DMS153 treated with DMSO at 0.1 percent for 48 hours (cell line): ENCODE data around the gene MST1R.
A peak's percentile ranks its signal among the peaks of the same experiment; 100 is the strongest.

Source experiments
- DNase-seq: peaks from one replicate; lab custom pipeline; 2025; ENCODE audit not compliant: unreplicated experiment; lab: John Stamatoyannopoulos, UW

Gene MST1R

DNA sequence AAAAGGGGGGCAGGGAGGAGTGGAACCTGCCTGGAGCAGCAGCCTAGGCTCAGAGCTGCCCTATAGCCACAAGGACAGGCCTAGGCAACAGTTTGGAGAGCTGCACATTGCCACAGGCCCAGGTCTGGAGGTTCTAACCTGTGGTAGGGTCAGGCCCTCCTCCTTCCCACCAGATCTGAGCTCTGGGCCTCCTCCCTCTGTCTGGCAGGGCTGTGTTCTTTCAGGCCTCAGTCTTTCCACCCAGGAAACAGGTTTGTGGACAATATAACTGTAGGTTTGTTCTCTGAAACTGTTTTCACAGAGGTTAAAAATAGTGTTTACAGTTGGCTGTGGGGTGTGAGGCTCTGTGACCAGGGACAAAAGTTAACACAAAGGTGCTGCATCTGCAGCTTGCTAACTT, 25.0 kb downstream of the MST1R start:
- no peak for DNase-seq

DNA sequence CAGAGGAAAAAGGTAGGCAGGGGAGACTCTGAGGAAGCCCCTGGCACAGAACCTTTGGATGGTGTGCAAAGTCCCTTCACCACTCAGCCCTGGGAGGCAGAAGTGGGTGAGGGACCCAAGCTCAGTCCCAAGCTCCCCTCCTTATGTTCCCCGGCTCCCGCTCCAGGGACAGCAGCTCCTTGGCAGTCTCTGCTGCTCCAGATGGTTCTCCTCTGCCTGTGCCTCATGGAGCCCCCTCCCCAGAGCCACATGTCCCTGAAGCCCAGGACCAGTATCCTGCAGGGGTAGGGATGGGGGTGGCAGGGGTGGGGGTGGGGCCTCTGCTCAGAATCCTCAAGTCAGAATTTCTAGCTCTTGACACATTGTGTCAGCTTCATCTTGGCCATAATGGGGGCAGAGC, 26.0 kb downstream of the MST1R start:
- no peak for DNase-seq

DNA sequence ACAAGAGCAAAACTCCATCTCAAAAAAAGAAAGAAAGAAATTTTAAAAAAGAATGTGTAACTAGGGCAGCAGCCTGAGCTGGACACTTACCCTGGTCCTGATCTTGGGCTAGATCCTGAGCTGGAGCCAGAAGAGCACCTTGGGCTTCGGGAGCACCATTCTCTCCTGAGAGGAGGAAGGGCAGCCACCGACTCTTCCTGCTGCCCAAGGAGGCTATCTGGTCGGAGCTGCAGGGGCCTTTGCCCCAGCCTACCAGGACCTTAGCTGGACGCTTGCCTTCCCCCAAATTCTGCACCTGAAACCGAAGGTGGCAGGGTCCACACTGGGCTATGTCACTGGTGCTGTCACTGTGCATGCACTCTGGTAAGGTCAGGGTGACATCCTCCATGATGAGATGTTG, 27.1 kb downstream of the MST1R start:
- DNase-seq: no peak

DNA sequence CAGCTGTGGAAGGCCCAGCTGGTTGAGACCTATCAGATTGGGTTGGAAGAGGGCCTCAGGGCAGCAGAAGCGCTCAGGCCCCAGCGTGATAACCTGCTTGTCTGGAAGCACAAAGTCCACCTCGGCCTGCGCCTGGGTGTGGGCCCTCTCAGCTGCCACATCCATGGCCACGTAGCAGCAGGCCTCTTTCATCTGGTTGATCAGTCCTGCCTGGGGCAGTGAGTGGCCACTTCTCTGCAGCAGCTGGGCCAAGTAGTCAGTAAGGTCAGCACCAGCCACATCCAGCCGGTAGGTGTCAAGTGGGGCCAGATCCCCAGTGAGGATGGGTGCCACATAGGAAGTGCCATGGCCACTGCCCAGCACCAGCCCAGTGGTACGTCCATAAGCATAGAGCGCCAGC, 30.1 kb downstream of the MST1R start:
- DNase-seq: no peak

DNA sequence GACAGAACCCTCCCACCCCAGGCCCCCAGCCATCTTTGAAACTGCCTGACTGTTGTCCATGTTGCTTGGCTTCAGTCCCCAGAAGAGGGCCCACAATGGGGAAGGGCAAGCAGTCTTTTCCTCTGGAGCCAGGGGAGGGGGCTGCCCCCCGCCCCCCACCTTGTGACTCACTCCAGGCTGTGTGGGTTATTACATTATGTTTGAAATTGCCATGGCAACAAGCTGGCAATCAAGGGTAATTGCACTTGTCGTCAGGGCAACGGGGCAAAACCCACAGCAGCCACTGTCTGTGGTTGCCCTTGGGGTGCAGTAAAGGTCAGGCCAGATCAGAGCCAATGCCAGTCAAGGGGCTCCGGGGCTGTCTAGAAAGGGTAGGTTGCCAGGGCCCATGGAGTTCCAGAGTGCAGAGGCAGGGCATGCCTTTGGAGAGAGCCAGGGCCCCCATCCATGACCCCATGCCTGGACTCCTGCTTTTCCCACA, 30.8 kb downstream of the MST1R start:
- DNase-seq: no peak

DNA sequence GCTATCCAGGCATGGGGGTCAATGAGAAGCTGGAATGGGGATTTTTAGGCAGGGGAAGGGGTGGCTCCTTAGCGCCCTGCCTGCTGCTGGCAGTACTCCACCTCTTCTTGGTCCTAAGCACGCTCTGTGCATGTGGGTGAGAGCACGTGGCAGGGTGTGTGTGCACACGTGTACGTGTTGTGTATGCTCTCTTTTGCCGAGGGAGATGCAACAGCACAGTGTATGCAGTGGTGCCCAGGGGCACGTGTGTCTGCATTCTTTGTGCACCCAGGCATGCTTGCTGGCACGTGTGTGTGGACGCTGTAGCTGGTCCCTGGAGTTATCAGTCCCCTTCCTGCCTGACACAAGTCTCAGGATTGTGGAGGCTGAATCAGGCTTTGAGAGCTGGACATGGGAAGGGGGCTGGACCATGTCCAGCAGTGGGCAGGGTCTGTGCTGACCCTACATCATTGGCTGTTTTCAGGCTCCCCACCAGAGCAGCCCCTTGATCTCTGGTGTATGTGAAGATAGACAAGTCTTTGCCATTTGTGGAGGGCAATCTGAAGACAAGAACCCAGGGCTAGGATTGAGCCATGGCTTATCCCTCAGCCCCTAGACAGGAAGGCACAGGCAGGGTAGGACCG, 32.0 kb downstream of the MST1R start:
- no peak for DNase-seq

DNA sequence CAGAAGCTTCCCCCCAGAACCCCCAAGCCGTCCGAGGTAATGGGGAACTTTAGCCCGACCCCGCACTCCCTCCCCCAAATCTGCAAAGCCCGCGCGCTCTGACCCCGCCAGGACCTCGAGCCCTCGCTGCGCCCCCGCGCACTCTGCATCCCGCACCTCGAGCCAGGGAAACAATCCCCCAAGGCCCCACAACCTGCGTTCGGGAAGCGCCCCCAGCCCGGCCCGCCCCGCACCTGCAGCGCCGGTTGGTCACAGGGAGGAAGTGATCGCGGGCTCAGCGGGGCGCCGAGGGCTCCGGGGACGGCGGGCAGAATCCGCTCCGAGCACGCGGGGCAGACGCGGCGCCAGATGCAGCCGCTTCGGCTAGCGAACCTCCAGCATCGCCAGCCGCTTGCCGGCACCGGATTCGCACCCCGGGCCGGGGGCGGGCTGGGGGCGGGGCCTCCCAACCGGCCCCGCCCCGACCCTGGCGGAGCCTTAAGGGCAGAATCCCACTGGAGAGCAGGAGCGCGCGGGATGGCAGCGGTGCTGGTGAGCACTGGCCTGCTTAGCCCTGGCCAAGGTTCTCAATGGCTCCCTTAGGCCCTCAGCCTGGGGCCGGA, 34.0 kb downstream of the MST1R start, which contains the start of gene CAMKV:
Gene CAMKV (minus strand): TSS at position 382 of the 602 bp plus-strand sequence. CDS start 7,518 bp downstream, outside the sequence.
- DNase-seq: no peak

DNA sequence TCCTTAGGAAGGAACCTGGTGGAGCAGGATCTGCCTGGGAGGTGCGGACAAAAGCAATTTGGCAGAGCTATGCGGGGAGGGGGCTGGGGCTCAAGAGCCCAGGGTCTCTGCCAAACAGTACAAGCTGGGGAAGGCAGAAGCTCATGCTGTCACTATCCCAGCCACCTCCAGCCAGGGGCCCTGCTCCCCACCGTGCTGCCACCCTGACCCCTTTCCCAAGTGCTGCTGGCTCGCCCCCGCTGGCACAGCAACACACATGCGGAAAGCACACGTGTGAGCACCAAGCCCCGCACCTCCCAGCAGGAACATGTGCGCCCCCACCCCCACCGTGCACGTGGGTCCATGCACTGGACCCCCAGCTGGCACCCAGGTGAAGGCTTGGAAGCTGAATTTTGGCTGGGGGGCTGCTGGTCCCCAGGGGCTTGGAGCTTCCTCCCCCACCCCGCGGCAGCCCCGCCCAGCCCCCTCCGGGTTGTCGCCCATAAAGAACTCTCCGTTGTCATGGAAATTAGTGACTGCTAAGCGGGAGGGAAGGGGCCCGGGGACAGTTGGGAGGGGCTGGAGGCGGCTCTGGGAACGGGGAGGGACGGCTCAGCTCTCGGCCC, 34.7 kb downstream of the MST1R start:
- DNase-seq: no peak

DNA sequence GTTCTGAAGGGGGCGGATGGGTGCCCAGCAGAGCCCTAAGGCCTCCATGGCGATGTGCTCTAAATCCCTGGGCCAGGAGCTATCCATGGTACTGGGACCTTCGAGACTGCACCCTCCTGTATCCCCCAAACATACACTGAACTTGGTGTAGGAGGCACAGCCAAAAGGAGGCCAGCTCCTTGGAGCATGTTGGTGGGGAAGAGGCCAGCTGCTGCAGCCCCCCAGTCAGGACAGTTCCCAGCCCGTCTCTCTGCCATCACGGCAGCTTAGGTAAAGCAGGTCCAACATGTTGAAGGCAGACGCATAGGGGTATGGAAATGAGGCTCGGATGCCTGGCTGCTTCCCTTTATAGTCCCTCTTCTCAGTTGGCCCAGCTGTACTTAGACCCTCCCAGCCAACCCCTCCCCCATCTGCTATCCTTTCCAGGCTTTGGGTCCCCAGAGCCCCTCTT, 35.8 kb downstream of the MST1R start:
- DNase-seq: no peak

DNA sequence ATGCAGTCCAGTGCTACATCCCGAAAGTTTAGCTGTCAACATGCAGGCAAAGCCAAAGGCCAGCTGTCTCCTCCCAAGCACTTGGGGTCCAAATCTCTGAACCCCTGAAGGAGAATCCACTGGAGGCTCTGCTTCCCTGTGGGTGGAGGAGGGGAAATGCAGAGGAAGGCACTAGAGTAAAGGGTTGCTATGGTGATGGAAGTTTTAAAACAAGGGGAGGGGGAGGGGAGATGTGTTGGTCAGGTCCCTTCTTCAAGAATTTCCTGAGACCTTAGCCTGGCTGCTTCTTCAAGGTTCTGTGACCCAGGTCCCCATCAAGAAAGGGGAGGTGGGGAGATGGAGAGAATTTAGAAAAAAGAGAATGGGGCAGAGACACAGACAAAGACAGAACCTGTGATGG, 36.3 kb downstream of the MST1R start:
- no peak for DNase-seq

DNA sequence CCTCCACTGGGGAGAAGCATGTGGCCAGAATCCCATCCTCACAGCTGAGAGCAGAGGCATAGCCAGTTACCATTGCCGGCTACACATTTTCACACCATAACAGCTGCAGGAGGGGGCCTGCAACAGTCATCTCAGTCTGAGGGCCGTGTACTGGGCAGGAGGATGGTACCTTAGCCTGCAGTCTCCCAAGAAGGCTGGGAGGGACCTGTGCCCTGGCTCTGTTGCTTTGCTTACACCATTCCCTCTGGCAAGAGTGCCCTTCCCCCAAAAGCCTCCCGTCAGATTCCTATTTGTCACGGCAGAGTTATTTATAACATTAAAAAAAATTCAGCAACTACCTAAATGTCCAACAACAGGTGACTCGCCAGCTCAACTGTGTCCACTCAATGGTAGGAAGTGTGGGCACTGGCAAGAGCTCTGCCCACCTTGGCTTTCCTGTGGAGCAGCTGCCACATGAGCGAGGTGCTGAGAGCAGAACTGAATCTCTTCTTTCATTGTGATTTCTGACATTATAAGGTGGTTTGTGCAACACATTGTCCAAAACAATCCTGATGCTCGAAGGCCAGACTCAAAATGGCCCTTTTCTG, 38.4 kb downstream of the MST1R start:
- no peak for DNase-seq

DNA sequence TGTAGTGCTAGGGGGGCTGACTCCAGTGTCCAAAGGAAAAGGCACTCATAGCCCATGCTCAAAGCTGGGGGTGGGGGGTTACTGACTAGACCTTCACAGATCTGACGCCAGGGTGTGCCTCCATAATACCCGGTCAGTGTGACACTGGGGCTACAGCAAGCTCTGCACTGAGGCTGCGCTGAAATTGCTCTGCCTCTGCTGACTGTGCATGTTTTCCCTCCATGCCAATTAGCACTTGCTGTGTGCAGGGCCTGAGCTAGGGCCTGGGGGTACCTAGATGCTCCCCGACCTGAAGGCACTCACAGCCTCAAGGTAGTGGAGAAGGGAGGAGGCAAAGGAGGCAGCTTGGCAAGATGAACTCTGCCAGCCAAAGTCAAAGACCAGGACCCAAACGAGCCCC, 39.2 kb downstream of the MST1R start:
- no peak for DNase-seq

DNA sequence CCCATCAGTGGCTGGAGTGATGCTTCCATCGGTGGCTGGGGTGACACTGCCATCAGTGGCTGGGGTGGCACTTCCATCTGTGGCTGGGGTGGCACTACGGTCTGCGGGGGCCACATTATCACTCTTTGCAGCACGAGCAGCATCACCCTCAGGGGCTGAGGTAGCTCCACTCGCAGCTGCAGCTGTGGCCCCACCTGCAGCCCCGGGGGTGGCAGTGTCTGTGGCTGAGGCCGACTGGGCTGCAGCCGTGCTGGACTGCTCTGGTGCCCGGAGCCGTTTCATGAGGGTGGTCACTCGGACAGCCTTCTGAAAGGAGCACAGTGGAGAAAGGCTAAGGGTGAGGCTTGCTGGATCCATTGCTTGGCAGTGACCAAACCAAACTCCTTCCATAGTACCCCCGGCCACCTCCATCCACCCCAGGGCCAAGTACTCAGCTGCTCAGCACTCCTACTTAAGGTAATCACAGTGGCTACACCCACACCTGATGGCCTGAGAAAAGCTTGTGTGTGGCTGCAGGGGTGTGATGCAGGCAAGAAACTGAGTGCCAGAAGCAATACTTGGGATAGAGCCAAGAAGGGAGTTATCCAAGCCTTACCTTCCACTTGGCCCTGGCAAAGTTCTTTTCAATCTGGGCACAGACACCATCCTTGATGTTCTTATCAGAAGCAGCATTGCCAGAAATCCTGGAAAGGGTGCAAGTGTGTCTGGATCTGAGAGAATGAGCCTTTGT, 43.9 kb downstream of the MST1R start:
- no peak for DNase-seq

DNA sequence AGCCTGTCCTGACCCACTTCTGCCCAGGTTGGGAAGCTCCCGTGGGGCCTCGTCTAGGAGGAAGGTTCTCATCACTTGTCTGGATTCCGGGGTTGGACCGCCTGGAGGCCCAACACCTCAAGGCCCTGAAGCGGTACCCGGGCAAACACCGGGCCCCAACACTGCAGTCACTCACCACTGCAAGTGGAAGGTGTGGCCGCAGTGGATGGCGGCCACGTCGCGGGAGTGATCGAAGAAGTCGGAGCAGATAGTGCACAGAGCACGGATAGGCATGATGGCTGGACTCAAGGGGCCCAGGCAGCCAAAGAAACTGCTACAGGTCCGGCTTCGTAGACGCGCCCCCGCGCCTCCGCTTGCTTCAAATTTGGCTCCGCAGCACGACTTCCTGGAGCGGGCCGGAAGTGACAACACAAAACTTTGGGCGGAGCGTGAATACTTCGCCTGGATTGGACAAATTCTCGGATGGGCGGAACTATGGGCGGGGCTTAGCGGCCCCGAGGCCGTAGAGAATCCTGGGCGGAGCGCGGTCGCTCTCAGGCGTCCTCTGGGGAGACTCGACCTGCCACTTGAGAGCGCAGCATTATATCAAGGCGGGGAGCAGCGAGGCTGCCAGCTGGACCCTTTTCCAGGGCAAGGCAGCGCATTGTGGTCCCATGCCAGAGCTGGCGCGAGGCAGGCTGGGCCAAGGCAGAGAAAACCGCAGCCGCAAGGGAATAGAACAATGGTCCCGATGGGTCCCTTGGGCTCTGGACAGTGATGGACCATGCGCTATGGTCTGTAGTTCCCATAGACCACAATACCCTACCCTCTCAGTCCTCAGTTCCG, 47.3 kb downstream of the MST1R start, which contains the start of gene TRAIP:
Gene TRAIP (minus strand): TSS at position 384 of the 825 bp plus-strand sequence. CDS start 111 bp downstream, at position 273.
- DNase-seq: peak; percentile 64

DNA sequence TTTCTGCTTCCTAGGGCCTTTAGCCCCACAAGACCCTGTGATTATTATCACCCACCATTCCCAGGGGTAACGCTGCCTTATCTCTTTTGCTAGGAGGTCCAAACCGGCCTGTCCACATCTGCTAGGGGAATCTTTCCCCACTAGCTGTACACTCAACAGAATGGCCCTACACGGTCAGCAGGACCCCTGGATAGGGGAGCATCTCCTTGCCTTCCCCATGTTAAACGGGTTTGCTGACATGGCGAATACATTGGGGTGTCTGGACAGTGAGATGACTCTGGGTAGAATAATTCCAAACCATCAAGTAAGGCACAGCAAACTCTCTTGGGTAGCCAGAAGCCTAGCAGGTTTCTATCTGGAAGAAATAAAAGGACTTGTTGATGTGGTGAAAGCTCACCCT, 48.0 kb downstream of the MST1R start:
- no peak for DNase-seq

DNA sequence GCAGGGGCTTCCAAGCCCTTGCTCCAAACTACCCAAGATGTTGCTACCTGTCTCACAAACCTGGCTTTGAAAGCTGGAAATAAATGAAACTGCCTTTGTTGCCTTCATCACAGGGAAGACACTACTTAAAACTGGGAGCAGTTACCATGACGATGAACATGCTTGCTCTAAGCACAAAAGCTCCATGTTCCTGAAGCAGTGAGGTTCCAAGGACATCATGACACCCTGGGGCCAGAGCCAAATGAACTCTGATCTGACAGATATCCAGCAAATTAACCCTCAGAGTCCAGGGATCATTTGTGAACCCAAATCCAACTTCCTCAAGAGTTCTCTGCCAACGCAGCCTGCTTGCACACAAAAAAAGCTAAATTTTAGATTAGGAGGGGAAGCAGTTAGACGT, 58.0 kb downstream of the MST1R start:
- DNase-seq: no peak

DNA sequence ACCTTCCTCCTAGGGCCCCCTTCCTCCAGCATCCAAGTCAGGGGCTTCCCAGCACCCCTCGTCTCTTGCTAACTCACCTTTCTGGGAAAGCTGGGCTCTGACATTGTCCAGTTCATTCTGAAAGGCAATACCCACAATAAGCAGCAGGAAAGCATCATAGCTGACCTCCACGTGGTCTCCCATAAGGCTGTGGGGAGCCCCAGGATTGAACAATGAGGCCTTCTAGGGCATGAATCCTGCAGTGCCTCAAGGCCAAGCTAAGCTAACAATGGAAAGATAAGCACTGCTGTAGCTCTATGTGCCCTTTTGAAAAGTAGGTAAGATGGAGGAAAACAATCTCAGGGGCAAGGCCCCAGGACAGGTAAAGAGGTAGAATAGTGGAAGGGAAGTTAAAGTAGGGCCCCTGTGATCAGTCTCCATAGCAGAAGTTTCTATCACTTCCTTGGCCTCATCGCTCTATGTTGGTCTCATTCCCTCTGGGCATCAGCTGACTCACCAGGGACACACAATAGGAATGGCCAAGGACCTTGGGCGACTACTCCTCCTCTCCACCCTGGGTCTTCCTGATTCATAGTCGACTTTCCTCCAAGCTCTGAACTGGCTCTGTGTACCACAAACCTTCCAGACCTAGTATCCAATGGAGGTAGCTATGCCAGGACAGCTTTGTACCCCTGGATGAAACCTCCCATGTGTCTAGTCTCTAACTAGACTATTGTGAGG, 59.0 kb downstream of the MST1R start:
- DNase-seq: no peak

DNA sequence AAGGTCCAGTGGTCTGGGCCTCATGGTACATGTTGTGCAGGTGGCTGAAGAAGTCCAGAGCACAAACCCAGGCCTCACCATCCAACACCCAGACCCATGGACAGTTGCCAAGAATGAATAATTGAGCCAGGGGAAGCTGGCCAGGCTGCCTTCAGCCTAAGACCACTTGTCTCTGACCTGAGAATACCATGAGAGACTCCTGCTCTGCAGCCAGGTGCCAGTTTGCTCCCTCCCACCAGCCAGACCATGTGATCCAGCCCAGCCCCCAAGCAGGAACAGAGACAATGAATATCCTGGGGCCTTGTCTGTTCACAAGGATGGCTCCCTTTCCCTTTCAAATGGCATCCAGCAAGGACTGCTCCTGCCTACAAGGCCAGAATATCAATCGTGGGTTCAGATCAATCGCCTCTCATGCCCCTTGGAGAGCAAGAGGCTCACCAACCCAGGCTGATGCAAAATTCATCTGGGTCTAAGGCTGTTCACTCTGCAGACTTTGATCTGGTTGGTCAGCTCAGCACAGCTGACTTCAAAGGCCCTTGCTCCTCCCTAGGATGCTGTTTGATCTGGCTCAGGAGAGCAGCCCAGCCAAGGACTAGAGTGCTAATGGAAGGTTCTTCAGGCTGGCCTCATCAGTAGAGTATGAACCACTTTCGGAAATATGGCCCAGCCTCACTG, 60.7 kb downstream of the MST1R start:
- no peak for DNase-seq

DNA sequence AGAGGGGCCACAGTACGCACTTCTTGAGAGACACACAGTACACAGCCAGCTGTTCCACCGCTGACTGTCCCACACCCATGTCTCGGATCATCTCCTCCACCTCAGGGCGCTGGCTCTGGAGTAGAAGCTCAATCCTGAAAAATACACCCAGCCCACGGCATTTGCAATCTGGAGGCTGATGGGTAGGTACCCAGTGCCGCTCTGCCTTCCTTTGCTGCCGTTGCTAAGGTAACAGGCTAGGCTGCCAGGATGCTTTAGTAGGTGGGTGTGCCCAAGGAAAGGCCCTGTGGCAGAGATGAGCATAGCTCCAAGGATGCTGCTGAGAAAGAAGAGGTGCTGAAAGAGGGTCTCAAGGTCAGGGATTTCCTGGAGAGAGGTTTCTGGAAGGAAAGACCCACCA, 61.9 kb downstream of the MST1R start:
- no peak for DNase-seq
